ENCODE data around the gene PLXNC1.

The PLXNC1 gene

DNA sequence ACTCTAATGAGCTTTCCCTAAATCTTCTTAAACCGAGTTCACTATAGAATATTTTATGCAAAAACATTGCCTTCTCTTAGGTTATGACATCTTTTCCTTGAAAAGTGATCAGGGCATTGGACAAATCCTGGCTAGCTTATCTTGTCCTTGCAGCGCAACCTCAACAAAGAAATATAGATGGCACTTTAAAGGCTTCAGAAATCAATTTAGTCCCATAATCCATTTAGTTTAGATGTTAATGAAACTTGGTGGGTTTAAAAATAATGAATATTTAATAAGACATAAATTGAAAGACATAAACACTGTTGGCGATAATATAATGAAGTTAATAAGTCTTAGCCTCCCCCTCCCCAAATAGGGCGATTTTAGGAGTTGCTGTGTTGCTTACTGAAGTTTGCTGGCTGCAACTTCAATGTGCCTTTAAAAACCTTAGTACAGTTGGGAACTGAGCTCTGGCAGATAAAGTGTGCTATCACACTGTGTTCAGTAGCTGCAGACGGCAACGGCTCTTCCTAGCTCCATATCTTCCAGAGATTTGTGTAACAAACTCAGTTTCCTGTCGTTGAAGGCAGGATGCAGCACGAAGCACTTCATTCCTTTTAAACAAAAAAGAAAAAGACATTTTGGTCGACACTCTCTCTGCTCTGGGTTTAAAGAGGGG lies 19.5 kb downstream of the PLXNC1 start:
- H3K27me3 ChIP-seq: no peaks in the 10 kb centered on the region

DNA sequence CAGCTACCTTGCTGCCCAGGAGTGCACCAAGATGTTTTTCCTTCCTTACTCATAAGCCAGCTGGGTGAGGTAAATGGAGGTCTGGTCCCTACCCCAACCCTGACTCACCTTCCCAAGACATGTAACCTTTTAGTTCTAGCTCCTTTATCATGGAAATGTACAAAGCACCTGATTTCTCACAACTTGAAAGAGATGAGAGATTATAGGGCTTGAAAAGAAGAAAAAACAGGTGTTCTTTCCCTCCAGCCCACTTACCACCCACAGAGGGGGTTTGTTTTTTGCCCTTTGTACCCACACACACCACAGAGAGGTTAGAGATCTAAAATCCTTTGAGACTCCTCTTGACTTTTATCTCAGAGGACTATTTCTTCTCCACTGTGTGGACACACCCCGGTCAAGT lies 21.1 kb downstream of the PLXNC1 start:
- Histone ChIP-seq H3K4me1 (peaks cover 57% of the 10 kb centered on the region), H3K36me3 (no peaks in the 10 kb centered on the region), H3K9me3 (no peaks in the 10 kb centered on the region), H3K4me2 (peak overlapping the region; percentile 21; the same call in 1 of the 2 replicates), H3K9ac (no peak overlapping the region), H3K27me3 (no peaks in the 10 kb centered on the region), H3K27ac (no peak overlapping the region), H4K20me1 (no peaks in the 10 kb centered on the region), H3K4me3 (no peak overlapping the region)
- TF ChIP-seq Cebpa-rat (IDR thresholded peaks at IDR 0.05): no peak

More for the DNA sequence above, 19.5 kb downstream of the PLXNC1 start:
- no peak overlapping the region for H3K9ac ChIP-seq
- H3K4me3 ChIP-seq: no peak overlapping the region
- H3K36me3 ChIP-seq: no peaks in the 10 kb centered on the region
- no peak overlapping the region for H3K4me2 ChIP-seq
- H3K27ac ChIP-seq: no peak overlapping the region
- H3K9me3 ChIP-seq: no peaks in the 10 kb centered on the region
- H4K20me1 ChIP-seq: no peaks in the 10 kb centered on the region
- H3K4me1 ChIP-seq: peaks cover 41% of the 10 kb centered on the region
- TF ChIP-seq Cebpa-rat (IDR thresholded peaks at IDR 0.05): no peak

DNA sequence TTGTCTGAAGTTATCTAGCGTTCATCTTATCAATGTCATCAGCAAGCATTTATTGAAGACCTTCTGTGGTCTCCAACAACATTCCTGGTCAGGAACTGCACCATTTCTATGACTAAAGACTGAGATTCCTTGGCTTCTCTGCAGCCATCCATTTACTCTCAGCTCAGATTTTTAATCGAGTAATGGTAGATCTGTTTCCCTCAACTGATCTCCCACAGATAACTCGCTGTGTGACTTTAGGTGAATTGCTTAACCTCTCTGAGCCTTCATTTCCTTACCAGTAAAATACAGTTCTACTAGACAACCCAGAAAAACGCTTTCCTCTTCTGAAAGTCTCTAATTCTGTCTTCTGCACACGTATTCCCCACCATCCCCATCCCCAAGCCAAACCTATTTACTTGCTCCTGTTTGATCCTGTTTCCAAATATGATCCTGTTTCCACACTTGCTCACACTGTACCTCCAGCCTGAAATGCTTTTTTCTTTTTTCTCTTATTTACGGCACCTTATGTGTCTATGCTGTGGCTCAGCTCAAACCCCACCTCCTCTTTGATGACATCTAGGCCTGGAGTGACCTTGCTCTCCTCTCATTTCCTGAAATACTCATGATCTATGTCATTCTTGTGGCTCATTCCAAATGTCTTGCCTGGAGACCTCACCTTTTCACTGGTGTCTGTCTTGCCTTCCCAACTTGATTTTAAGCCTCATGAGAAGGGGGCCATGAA lies 21.8 kb downstream of the PLXNC1 start:
- peaks cover 63% of the 10 kb centered on the region for H3K4me1 ChIP-seq
- peak overlapping the region; percentile 88; the same call in 1 of the 2 replicates for H3K4me2 ChIP-seq
- no peak overlapping the region for H3K27ac ChIP-seq
- H3K27me3 ChIP-seq: no peaks in the 10 kb centered on the region
- no peak for TF ChIP-seq Cebpa-rat (IDR thresholded peaks at IDR 0.05)
- H3K9ac ChIP-seq: no peak overlapping the region
- H3K9me3 ChIP-seq: no peaks in the 10 kb centered on the region
- H3K4me3 ChIP-seq: no peak overlapping the region
- no peaks in the 10 kb centered on the region for H4K20me1 ChIP-seq
- no peaks in the 10 kb centered on the region for H3K36me3 ChIP-seq

DNA sequence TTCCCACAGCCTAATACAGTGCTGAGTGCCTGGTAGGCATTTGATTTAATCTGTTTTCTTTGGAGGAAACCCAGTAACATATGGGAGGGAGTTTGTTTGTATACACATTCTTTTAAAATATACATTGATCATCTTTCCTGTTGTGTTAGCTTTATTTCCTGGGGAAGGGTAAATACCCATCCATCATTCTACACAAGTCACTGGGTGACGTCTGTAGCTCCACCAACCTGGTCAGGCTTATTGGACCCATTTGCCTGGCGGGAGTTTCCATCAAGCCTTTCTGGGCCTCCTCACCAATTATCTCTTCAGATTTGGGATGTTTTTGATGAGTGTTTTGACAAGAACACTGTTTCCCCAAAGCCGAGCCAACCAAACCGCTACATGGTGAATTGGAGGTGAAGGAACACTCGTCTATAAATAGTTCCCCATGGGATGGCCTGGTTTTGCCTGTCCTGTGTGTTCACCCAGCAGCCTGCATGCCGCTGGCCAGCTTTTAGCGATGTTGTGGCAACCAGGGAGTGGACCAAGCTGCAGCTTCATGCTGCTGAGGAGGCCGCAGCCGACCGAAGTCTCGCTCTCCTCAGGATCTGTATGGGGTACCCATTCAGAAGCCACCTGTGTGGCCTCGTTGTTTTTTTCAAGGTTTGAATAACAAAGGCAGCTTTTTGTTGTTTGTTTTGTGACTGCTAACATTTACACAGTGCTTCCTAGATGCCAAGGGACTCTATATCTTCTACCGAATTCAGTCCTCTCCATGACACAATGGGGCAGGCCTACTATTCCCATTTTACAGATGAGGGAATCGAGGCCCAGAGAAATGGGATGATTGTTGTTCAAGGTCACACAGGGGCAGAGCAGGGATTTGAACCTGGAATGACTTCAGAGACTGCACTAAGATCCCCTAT lies 22.6 kb downstream of the PLXNC1 start:
- Histone ChIP-seq H3K27me3 (no peaks in the 10 kb centered on the region), H3K9me3 (no peaks in the 10 kb centered on the region), H3K36me3 (no peaks in the 10 kb centered on the region), H3K4me2 (peak overlapping the region; percentile 88), H3K9ac (no peak overlapping the region), H3K4me1 (peaks cover 71% of the 10 kb centered on the region), H3K4me3 (no peak overlapping the region), H3K27ac (no peak overlapping the region), H4K20me1 (no peaks in the 10 kb centered on the region)
- TF ChIP-seq Cebpa-rat (IDR thresholded peaks at IDR 0.05): no peak

DNA sequence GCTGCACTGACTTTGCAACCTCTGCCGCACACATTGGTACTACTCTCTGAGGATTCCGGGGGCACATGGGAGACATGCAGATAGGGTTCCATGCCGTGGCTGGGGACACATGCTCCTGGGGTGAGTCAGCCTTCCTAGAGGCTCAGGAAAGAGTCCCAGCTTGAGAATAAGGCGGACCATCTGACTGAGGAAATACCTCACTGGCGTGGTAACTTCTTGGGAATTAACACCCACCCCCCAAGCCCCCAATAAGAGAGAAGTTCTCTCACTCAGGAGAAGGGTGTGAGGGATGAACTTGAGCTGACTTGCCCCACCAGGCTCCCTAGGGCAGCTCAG lies 23.2 kb downstream of the PLXNC1 start:
- Histone ChIP-seq H3K4me1 (peaks cover 78% of the 10 kb centered on the region), H3K4me3 (no peak overlapping the region), H3K9ac (no peak overlapping the region), H3K36me3 (no peaks in the 10 kb centered on the region), H3K9me3 (no peaks in the 10 kb centered on the region), H4K20me1 (no peaks in the 10 kb centered on the region), H3K4me2 (peak overlapping the region; percentile 88), H3K27ac (peak overlapping the region; percentile 2; the same call in 1 of the 2 replicates), H3K27me3 (no peaks in the 10 kb centered on the region)
- no peak for TF ChIP-seq Cebpa-rat (IDR thresholded peaks at IDR 0.05)

DNA sequence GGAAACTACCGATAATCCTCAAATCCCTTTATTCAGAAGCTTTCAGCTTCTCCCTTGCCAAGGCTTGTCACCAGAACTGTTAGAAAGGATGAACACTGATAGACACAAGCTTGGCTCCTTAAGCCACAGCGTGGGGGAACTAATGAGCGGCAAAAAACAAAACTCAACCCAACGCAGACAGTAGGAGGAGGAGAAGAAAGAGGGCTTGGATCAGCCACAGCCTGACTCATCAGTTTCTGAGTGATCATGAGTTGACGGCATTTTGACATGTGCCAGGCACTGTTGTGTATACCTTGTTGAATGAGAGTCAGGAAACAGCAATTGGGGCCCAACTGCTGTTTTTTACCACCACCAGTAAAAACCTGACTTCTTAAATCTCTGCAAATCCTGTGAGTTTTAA lies 23.7 kb downstream of the PLXNC1 start:
- H3K4me3 ChIP-seq: no peak overlapping the region
- H3K36me3 ChIP-seq: no peaks in the 10 kb centered on the region
- no peak for TF ChIP-seq Cebpa-rat (IDR thresholded peaks at IDR 0.05)
- no peak overlapping the region for H3K9ac ChIP-seq
- H4K20me1 ChIP-seq: no peaks in the 10 kb centered on the region
- H3K27me3 ChIP-seq: no peaks in the 10 kb centered on the region
- H3K4me2 ChIP-seq: peak overlapping the region; percentile 88
- peaks cover 78% of the 10 kb centered on the region for H3K4me1 ChIP-seq
- no peaks in the 10 kb centered on the region for H3K9me3 ChIP-seq
- H3K27ac ChIP-seq: peak overlapping the region; percentile 2; the same call in 1 of the 2 replicates

DNA sequence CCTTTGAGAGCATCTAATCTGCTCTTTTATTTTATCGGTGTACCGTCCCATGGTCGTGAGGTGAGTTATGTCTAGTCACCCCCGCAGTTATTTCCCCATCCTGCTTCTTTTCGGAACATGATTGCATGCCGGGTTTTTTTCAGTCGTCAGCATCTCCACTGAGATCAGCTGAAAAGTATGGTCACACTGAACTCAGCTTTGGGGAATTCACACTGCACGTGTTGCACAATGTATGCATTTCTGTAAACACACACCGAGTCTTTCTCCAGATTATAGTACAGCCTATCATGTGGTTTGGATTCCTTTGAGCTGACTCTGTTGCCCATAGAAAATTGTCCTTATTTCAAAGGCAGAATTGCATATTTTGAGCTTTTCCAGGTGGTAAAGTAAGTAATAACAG lies 24.6 kb downstream of the PLXNC1 start:
- TF ChIP-seq Cebpa-rat (IDR thresholded peaks at IDR 0.05): peak; percentile 57; the same call in 1 of the 2 replicates
- no peaks in the 10 kb centered on the region for H3K27me3 ChIP-seq
- H3K4me2 ChIP-seq: peak overlapping the region; percentile 88
- H3K9me3 ChIP-seq: peaks cover 2% of the 10 kb centered on the region
- peaks cover 78% of the 10 kb centered on the region for H3K4me1 ChIP-seq
- H3K27ac ChIP-seq: no peak overlapping the region
- H3K4me3 ChIP-seq: no peak overlapping the region
- H3K36me3 ChIP-seq: no peaks in the 10 kb centered on the region
- H3K9ac ChIP-seq: no peak overlapping the region
- H4K20me1 ChIP-seq: no peaks in the 10 kb centered on the region

DNA sequence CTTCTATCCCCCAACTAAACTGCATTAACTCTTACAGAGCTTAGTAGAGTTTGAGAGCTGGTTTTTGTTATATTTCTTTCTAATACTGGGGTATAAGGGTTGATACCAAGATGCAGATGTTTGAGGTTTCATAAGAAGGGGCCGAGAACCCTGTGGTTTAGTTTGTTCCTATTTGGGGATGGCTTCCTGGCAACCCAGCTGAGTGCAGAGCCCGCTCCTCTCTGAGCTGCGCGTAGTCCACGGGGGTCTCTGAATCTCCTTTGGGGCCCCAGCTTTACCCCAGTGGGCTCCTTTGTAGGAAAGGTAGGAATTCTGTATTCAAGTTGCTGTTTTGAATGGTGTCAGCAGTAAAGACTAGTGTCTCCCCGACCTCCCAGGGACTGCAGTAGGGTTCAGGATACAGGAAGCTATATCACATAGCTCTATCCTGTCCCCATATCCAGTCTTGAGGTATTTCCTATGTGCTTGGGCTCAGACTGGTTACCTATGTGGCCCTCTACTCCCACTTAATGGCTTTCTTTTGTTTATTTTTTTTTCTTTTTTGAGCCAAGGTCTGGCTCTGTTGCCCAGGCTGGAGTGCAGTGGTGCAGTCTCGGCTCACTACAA lies 25.4 kb downstream of the PLXNC1 start:
- H3K4me3 ChIP-seq: peak overlapping the region; percentile 41
- H3K27me3 ChIP-seq: no peaks in the 10 kb centered on the region
- peak overlapping the region; percentile 62 for H3K27ac ChIP-seq
- TF ChIP-seq Cebpa-rat (IDR thresholded peaks at IDR 0.05): no peak
- H3K36me3 ChIP-seq: no peaks in the 10 kb centered on the region
- H3K9ac ChIP-seq: peak overlapping the region; percentile 31; the same call in 1 of the 2 replicates
- peak overlapping the region; percentile 88 for H3K4me2 ChIP-seq
- peaks cover 8% of the 10 kb centered on the region for H3K9me3 ChIP-seq
- H3K4me1 ChIP-seq: peaks cover 73% of the 10 kb centered on the region
- no peaks in the 10 kb centered on the region for H4K20me1 ChIP-seq

DNA sequence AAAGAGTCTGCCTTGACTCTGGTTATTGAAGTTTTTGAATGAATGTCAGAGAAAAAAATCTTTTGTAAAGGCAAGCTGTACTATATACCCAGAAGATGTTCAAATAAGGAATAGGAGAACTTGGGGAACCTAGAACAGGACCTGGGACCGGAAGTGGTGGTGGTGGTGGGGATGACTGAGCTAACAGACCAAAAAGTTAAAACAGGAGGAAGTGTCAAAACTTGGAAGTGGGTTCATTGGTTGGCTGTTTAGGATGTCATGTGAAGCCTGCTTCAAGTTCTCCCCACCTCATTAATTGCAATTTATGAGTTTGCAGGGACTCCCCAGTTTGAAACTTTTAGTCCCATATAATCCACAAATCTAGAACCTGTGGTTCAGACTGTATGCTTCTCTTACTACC lies 26.2 kb downstream of the PLXNC1 start:
- no peaks in the 10 kb centered on the region for H4K20me1 ChIP-seq
- no peaks in the 10 kb centered on the region for H3K36me3 ChIP-seq
- no peaks in the 10 kb centered on the region for H3K27me3 ChIP-seq
- no peak for TF ChIP-seq Cebpa-rat (IDR thresholded peaks at IDR 0.05)
- H3K9ac ChIP-seq: peak overlapping the region; percentile 31; the same call in 1 of the 2 replicates
- peak overlapping the region; percentile 62 for H3K27ac ChIP-seq
- H3K4me2 ChIP-seq: peak overlapping the region; percentile 88
- no peak overlapping the region for H3K4me3 ChIP-seq
- peaks cover 8% of the 10 kb centered on the region for H3K9me3 ChIP-seq
- peaks cover 71% of the 10 kb centered on the region for H3K4me1 ChIP-seq
